ENCODE data around the gene EFL1. TPM values are rescaled to one million over a fixed set of nuclear protein-coding genes. Genes with fewer than 3 reads are reported as not detected.
"Not testable (repeated sequence)": the region's sequence is repeated elsewhere in the genome, so short reads cannot be mapped to it uniquely, and the experiment has no call there.

EFL1 gene
- total RNA-seq, 5 donors from 2014 or later (not counting 1 experiment from before 2014, with no cell fraction given), result 16.5 to 22.0 (median 20.1) TPM

GRCh38 chr15:82286475-82286874 lies 23.9 kb upstream of the EFL1 start:
- H3K27me3 ChIP-seq (replicated peaks in 1 of 2; ENCODE audit: control insufficient read depth in 2 of 2, extremely low read depth in 1 of 2, insufficient read depth in 2 of 2, low read length in 1 of 2); H3K4me3 ChIP-seq (ENCODE audit: control insufficient read depth in 1 of 2, extremely low read depth in 1 of 2, low read length in 1 of 2); H3K36me3 ChIP-seq (ENCODE audit: control insufficient read depth in 2 of 2, extremely low read depth in 1 of 2, insufficient read depth in 1 of 2, low read length in 1 of 2); H3K9me3 ChIP-seq; CTCF ChIA-PET; H3K27me3 Mint-ChIP-seq: not testable (repeated sequence)
- peaks cover 46 to 52% (median 50%) of the 10 kb centered on the region in 3 donors for H3K4me1 Mint-ChIP-seq
- peaks cover 3 to 19% (median 12%) of the 10 kb centered on the region in 3 donors for H3K9me3 Mint-ChIP-seq
- Histone ChIP-seq H3K27ac (ENCODE audit: low read length) (peak overlapping the region; percentile 57), H3K4me1 (ENCODE audit: control insufficient read depth in 1 of 2, extremely low read depth in 1 of 2, insufficient read depth in 2 of 2, low read length in 2 of 2) (peaks cover 13 to 23% of the 10 kb centered on the region in 2 experiments)
- DNase-seq (peak in 1 of 35 experiments; percentile 23), ATAC-seq (replicated peaks in 1 of 4) (peak; percentile 55 to 73 (median 65))
- POLR2A ChIA-PET, result interaction anchor here in 1 of 2 donors (0.7 kb wide), 1 partner anchor 24 kb away, joined by 3 read pairs; the partner anchor contains the start of genes EFL1 and SAXO2
- H3K4me3 Mint-ChIP-seq, result peak overlapping the region; percentile 49 to 80 (median 62)
- H3K36me3 Mint-ChIP-seq, result peaks cover 11% of the 10 kb centered on the region
- H3K27ac Mint-ChIP-seq, result peak overlapping the region; percentile 92
- WGBS (ENCODE audit: insufficient coverage), result 6% methylated on average over 3 of the region's 4 CpGs

- peaks cover 0 to 11% (median 5%) of the 10 kb centered on the region in 3 donors for H3K9me3 Mint-ChIP-seq
- peak; percentile 37 to 51 (median 42) for ATAC-seq (replicated peaks in 1 of 4)
- H3K27ac ChIP-seq (ENCODE audit: low read length); H3K9me3 ChIP-seq; POLR2A ChIA-PET; H3K27me3 ChIP-seq (replicated peaks in 1 of 2; ENCODE audit: control insufficient read depth in 2 of 2, extremely low read depth in 1 of 2, insufficient read depth in 2 of 2, low read length in 1 of 2); H3K4me3 ChIP-seq (ENCODE audit: control insufficient read depth in 1 of 2, extremely low read depth in 1 of 2, low read length in 1 of 2); H3K36me3 ChIP-seq (ENCODE audit: control insufficient read depth in 2 of 2, extremely low read depth in 1 of 2, insufficient read depth in 1 of 2, low read length in 1 of 2); H3K4me3 Mint-ChIP-seq; DNase-seq; H3K27me3 Mint-ChIP-seq: not testable (repeated sequence)
- CTCF ChIA-PET, result interaction anchor here in 1 of 2 donors (0.7 to 1.2 kb wide), 2 partner anchors 22 to 49 kb away, joined by 3 read pairs; partner anchors contain the start of genes EFL1 and SAXO2
- peaks cover 40 to 44% (median 42%) of the 10 kb centered on the region in 3 donors for H3K4me1 Mint-ChIP-seq
- peaks cover 11% of the 10 kb centered on the region for H3K36me3 Mint-ChIP-seq
- no CpG with 5 or more reads among the region's 2 CpGs for WGBS (ENCODE audit: insufficient coverage)
- peak overlapping the region; percentile 30 to 62 for H3K27ac Mint-ChIP-seq
- peaks cover 13 to 23% of the 10 kb centered on the region in 2 experiments for H3K4me1 ChIP-seq (ENCODE audit: control insufficient read depth in 1 of 2, extremely low read depth in 1 of 2, insufficient read depth in 2 of 2, low read length in 2 of 2)
Observed at GRCh38 chr15:82284381-82284780, 21.8 kb upstream of the EFL1 start.

DNA sequence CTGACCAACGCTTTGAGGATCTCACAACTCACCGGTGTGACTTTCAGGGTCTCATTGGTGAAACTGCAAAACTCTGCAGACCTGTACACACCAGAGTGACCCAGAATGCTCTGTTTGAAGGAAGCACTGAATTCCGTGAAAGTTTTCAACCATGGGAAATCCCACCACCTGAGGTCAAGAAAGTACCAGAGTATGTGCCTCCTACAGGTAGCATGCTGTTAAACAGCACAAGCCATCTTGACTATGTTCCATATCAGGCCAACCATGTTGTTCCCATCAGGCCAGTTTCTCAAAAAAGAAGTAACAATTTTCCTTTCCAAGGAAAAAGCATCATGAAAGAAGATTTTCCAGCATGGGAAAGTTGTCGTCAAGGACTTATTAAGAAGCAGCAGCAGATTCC lies 19.9 kb upstream of the EFL1 start:
- ChIA-PET POLR2A (interaction anchor here in 1 of 2 donors (0.6 kb wide), 1 partner anchor 55 kb away, joined by 3 read pairs; no protein-coding TSS in a partner anchor), CTCF (interaction anchor here in 1 of 2 donors (1.0 kb wide), 1 partner anchor 27 kb away, joined by 4 read pairs; no protein-coding TSS in a partner anchor)
- H3K4me1 ChIP-seq (ENCODE audit: control insufficient read depth in 1 of 2, extremely low read depth in 1 of 2, insufficient read depth in 2 of 2, low read length in 2 of 2), result peaks cover 13 to 17% of the 10 kb centered on the region in 2 experiments
- not testable (repeated sequence) for H3K9me3 ChIP-seq; H3K36me3 ChIP-seq (ENCODE audit: control insufficient read depth in 2 of 2, extremely low read depth in 1 of 2, insufficient read depth in 1 of 2, low read length in 1 of 2); DNase-seq; ATAC-seq (replicated peaks in 1 of 4); H3K4me3 Mint-ChIP-seq; H3K27ac ChIP-seq (ENCODE audit: low read length); H3K9me3 Mint-ChIP-seq; H3K36me3 Mint-ChIP-seq; H3K27me3 ChIP-seq (replicated peaks in 1 of 2; ENCODE audit: control insufficient read depth in 2 of 2, extremely low read depth in 1 of 2, insufficient read depth in 2 of 2, low read length in 1 of 2); H3K4me3 ChIP-seq (ENCODE audit: control insufficient read depth in 1 of 2, extremely low read depth in 1 of 2, low read length in 1 of 2); H3K27me3 Mint-ChIP-seq; H3K27ac Mint-ChIP-seq
- H3K4me1 Mint-ChIP-seq, result peaks cover 27 to 29% (median 28%) of the 10 kb centered on the region in 3 donors
- WGBS (ENCODE audit: insufficient coverage), result 88% methylated on average over 3 of the region's 4 CpGs

- DNase-seq; H3K4me3 Mint-ChIP-seq; H3K27me3 Mint-ChIP-seq; ATAC-seq (replicated peaks in 1 of 4); H3K27me3 ChIP-seq (replicated peaks in 1 of 2; ENCODE audit: control insufficient read depth in 2 of 2, extremely low read depth in 1 of 2, insufficient read depth in 2 of 2, low read length in 1 of 2); H3K9me3 ChIP-seq; H3K27ac ChIP-seq (ENCODE audit: low read length); H3K4me1 ChIP-seq (ENCODE audit: control insufficient read depth in 1 of 2, extremely low read depth in 1 of 2, insufficient read depth in 2 of 2, low read length in 2 of 2); H3K36me3 ChIP-seq (ENCODE audit: control insufficient read depth in 2 of 2, extremely low read depth in 1 of 2, insufficient read depth in 1 of 2, low read length in 1 of 2); H3K4me3 ChIP-seq (ENCODE audit: control insufficient read depth in 1 of 2, extremely low read depth in 1 of 2, low read length in 1 of 2); POLR2A ChIA-PET; CTCF ChIA-PET; H3K36me3 Mint-ChIP-seq; H3K27ac Mint-ChIP-seq; H3K9me3 Mint-ChIP-seq: not testable (repeated sequence)
- peaks cover 16 to 18% (median 17%) of the 10 kb centered on the region in 3 donors for H3K4me1 Mint-ChIP-seq
Observed at GRCh38 chr15:82281276-82281675, 18.7 kb upstream of the EFL1 start.

DNA sequence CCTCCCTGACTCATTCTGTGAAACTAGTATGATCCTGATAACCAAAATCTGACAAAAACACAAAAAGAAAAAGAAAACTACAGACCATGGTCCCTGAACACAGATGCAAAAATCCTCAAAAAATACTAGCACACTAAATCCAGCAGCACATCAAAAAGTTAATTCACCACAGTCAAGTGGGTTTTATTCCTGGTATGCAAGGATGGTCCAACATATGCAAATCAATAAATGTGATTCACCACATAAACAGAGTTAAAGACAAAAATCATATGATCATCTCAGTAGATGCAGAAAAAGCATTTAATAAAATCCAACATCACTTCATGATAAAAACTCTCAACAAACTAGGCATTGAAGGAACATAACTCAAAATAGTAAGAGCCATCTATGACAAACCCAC lies 12.9 kb upstream of the EFL1 start:
- no peak overlapping the region for H3K4me3 ChIP-seq (ENCODE audit: control insufficient read depth in 1 of 2, extremely low read depth in 1 of 2, low read length in 1 of 2)
- ChIA-PET POLR2A (no interaction called here), CTCF (no interaction called here)
- H3K27me3 Mint-ChIP-seq, result peaks cover 3 to 11% of the 10 kb centered on the region in 2 donors
- H3K36me3 ChIP-seq (ENCODE audit: control insufficient read depth in 2 of 2, extremely low read depth in 1 of 2, insufficient read depth in 1 of 2, low read length in 1 of 2), result no peaks in the 10 kb centered on the region
- H3K4me3 Mint-ChIP-seq, result no peak overlapping the region
- H3K27ac ChIP-seq (ENCODE audit: low read length), result no peak overlapping the region
- no peaks in the 10 kb centered on the region for H3K4me1 ChIP-seq (ENCODE audit: control insufficient read depth in 1 of 2, extremely low read depth in 1 of 2, insufficient read depth in 2 of 2, low read length in 2 of 2)
- no peak overlapping the region for H3K27ac Mint-ChIP-seq
- H3K9me3 ChIP-seq, result no peaks in the 10 kb centered on the region
- ATAC-seq (replicated peaks in 1 of 4) (no peak), DNase-seq (no peak)
- H3K36me3 Mint-ChIP-seq, result no peaks in the 10 kb centered on the region
- peaks cover 0 to 6% (median 0%) of the 10 kb centered on the region in 3 donors for H3K9me3 Mint-ChIP-seq
- peaks cover 0 to 3% of the 10 kb centered on the region in 2 experiments for H3K27me3 ChIP-seq (replicated peaks in 1 of 2; ENCODE audit: control insufficient read depth in 2 of 2, extremely low read depth in 1 of 2, insufficient read depth in 2 of 2, low read length in 1 of 2)
- no peaks in the 10 kb centered on the region for H3K4me1 Mint-ChIP-seq

DNA sequence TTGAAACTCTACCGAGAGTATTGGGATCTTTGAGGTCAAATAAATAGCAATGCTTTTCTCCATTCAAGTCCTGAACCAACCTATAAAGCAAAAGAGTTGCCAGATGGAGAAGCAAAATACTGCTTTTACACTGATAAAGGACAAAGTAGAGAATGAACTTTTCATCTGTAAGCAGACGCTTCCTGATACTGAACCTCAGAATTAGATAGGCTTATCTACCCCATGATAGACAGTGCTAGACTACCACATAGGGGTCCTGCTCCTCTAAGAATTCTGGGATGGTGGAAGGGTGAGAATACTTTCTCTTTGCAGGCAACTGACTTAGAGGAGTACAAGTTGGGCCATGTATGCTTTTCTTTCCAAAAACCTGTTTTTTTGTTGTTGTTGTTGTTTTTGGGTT lies 9.6 kb upstream of the EFL1 start:
- peaks cover 0 to 3% of the 10 kb centered on the region in 2 experiments for H3K27me3 ChIP-seq (replicated peaks in 1 of 2; ENCODE audit: control insufficient read depth in 2 of 2, extremely low read depth in 1 of 2, insufficient read depth in 2 of 2, low read length in 1 of 2)
- ChIA-PET CTCF (no interaction called here), POLR2A (no interaction called here)
- no peaks in the 10 kb centered on the region for H3K36me3 Mint-ChIP-seq
- H3K27ac ChIP-seq (ENCODE audit: low read length), result no peak overlapping the region
- peaks cover 0 to 3% (median 3%) of the 10 kb centered on the region in 3 donors for H3K4me1 Mint-ChIP-seq
- no peak overlapping the region for H3K27ac Mint-ChIP-seq
- WGBS (ENCODE audit: insufficient coverage), result no CpG with 5 or more reads among the region's 2 CpGs
- no peak for DNase-seq
- peaks cover 0 to 7% of the 10 kb centered on the region in 2 experiments for H3K4me1 ChIP-seq (ENCODE audit: control insufficient read depth in 1 of 2, extremely low read depth in 1 of 2, insufficient read depth in 2 of 2, low read length in 2 of 2)
- H3K4me3 Mint-ChIP-seq, result no peak overlapping the region
- no peaks in the 10 kb centered on the region for H3K9me3 ChIP-seq
- no peak overlapping the region for H3K4me3 ChIP-seq (ENCODE audit: control insufficient read depth in 1 of 2, extremely low read depth in 1 of 2, low read length in 1 of 2)
- peaks cover 0 to 11% of the 10 kb centered on the region in 2 donors for H3K27me3 Mint-ChIP-seq
- H3K36me3 ChIP-seq (ENCODE audit: control insufficient read depth in 2 of 2, extremely low read depth in 1 of 2, insufficient read depth in 1 of 2, low read length in 1 of 2), result no peaks in the 10 kb centered on the region
- ATAC-seq (replicated peaks in 1 of 4), result no peak
- H3K9me3 Mint-ChIP-seq, result peaks cover 0 to 6% (median 0%) of the 10 kb centered on the region in 3 donors
